Measurements from ENCODE around the gene SLC8B1.

The SLC8B1 gene

GRCh38 chr12:113270709-113271009 lies 64.2 kb downstream of the SLC8B1 start:
- Histone ChIP-seq H4K91ac (ENCODE audit: low read length) (no peak overlapping the region), H2BK12ac (ENCODE audit: low read length in 2 of 2) (peak overlapping the region in 1 of 2 experiments; percentile 20), H3K18ac (ENCODE audit: low read depth in 1 of 2, low read length in 2 of 2) (peak overlapping the region in 1 of 2 experiments; percentile 46), H2BK5ac (ENCODE audit: low read depth, low read length, poor library complexity, severe bottlenecking) (no peak overlapping the region), H3K23ac (ENCODE audit: low read length in 2 of 2) (no peak overlapping the region), H3K4me3 (ENCODE audit: insufficient read depth in 1 of 2, low read depth in 1 of 2, low read length in 2 of 2) (no peak overlapping the region), H3K27ac (ENCODE audit: low read length, poor library complexity, severe bottlenecking) (no peak overlapping the region), H3K79me1 (replicated peaks; ENCODE audit: low read length, poor library complexity, severe bottlenecking) (no peaks in the 10 kb centered on the region), H3K9ac (ENCODE audit: low read length) (no peak overlapping the region), H2AFZ (ENCODE audit: low read depth, low read length) (no peak overlapping the region), H2AK5ac (ENCODE audit: low read length, severe bottlenecking) (no peak overlapping the region), H3K9me3 (ENCODE audit: control insufficient read depth, low read length) (no peaks in the 10 kb centered on the region), H2BK120ac (ENCODE audit: low read depth, low read length) (peak overlapping the region; percentile 42), H4K8ac (ENCODE audit: low read length) (no peak overlapping the region), H3K4me1 (ENCODE audit: control insufficient read depth, insufficient read depth, low read depth, low read length) (peaks cover 9% of the 10 kb centered on the region), H3K14ac (ENCODE audit: low read length in 2 of 2) (no peak overlapping the region), H3K36me3 (ENCODE audit: control insufficient read depth in 1 of 2, insufficient read depth in 2 of 2, low read depth in 1 of 2, low read length in 2 of 2) (peaks cover 50 to 66% of the 10 kb centered on the region in 2 experiments), H3K4ac (ENCODE audit: low read depth in 1 of 2, low read length in 2 of 2) (no peak overlapping the region), H2BK15ac (ENCODE audit: low read depth, poor library complexity, severe bottlenecking) (no peak overlapping the region), H3K27me3 (ENCODE audit: control insufficient read depth in 1 of 2, insufficient read depth in 1 of 2, low read length in 2 of 2) (no peaks in the 10 kb centered on the region), H3K4me2 (ENCODE audit: low read length, poor library complexity, severe bottlenecking) (no peak overlapping the region)
- WGBS, result 100% methylated on average over 8 of the region's 11 CpGs
- DNase-seq, result no peak

GRCh38 chr12:113269257-113269943 lies 65.5 kb downstream of the SLC8B1 start:
- H3K9me3 ChIP-seq (ENCODE audit: control insufficient read depth, low read length), result no peaks in the 10 kb centered on the region
- WGBS, result 98% methylated on average over 12 of the region's 12 CpGs
- peak overlapping the region in 1 of 2 experiments; percentile 28 for H3K18ac ChIP-seq (ENCODE audit: low read depth in 1 of 2, low read length in 2 of 2)
- no peak overlapping the region for H2AK5ac ChIP-seq (ENCODE audit: low read length, severe bottlenecking)
- DNase-seq, result no peak
- no peak overlapping the region for H2BK120ac ChIP-seq (ENCODE audit: low read depth, low read length)
- H3K79me1 ChIP-seq (replicated peaks; ENCODE audit: low read length, poor library complexity, severe bottlenecking), result no peaks in the 10 kb centered on the region
- peaks cover 9% of the 10 kb centered on the region for H3K4me1 ChIP-seq (ENCODE audit: control insufficient read depth, insufficient read depth, low read depth, low read length)
- no peak overlapping the region for H2BK15ac ChIP-seq (ENCODE audit: low read depth, poor library complexity, severe bottlenecking)
- H3K27ac ChIP-seq (ENCODE audit: low read length, poor library complexity, severe bottlenecking), result no peak overlapping the region
- peak overlapping the region; percentile 52 for H4K91ac ChIP-seq (ENCODE audit: low read length)
- no peak overlapping the region for H3K4me2 ChIP-seq (ENCODE audit: low read length, poor library complexity, severe bottlenecking)
- H2BK12ac ChIP-seq (ENCODE audit: low read length in 2 of 2), result peak overlapping the region in 1 of 2 experiments; percentile 15
- H2BK5ac ChIP-seq (ENCODE audit: low read depth, low read length, poor library complexity, severe bottlenecking), result no peak overlapping the region
- no peaks in the 10 kb centered on the region for H3K27me3 ChIP-seq (ENCODE audit: control insufficient read depth in 1 of 2, insufficient read depth in 1 of 2, low read length in 2 of 2)
- H3K23ac ChIP-seq (ENCODE audit: low read length in 2 of 2), result no peak overlapping the region
- H3K4me3 ChIP-seq (ENCODE audit: insufficient read depth in 1 of 2, low read depth in 1 of 2, low read length in 2 of 2), result no peak overlapping the region
- no peak overlapping the region for H3K9ac ChIP-seq (ENCODE audit: low read length)
- no peak overlapping the region for H3K14ac ChIP-seq (ENCODE audit: low read length in 2 of 2)
- peaks cover 51 to 59% of the 10 kb centered on the region in 2 experiments for H3K36me3 ChIP-seq (ENCODE audit: control insufficient read depth in 1 of 2, insufficient read depth in 2 of 2, low read depth in 1 of 2, low read length in 2 of 2)
- H3K4ac ChIP-seq (ENCODE audit: low read depth in 1 of 2, low read length in 2 of 2), result no peak overlapping the region
- H2AFZ ChIP-seq (ENCODE audit: low read depth, low read length), result no peak overlapping the region
- no peak overlapping the region for H4K8ac ChIP-seq (ENCODE audit: low read length)

- Histone ChIP-seq H4K8ac (ENCODE audit: low read length) (no peak overlapping the region), H3K4ac (ENCODE audit: low read depth in 1 of 2, low read length in 2 of 2) (peak overlapping the region in 1 of 2 experiments; percentile 9), H3K14ac (ENCODE audit: low read length in 2 of 2) (peak overlapping the region in 1 of 2 experiments; percentile 41), H2AFZ (ENCODE audit: low read depth, low read length) (no peak overlapping the region), H3K27me3 (ENCODE audit: control insufficient read depth in 1 of 2, insufficient read depth in 1 of 2, low read length in 2 of 2) (no peaks in the 10 kb centered on the region), H2BK120ac (ENCODE audit: low read depth, low read length) (no peak overlapping the region), H3K36me3 (ENCODE audit: control insufficient read depth in 1 of 2, insufficient read depth in 2 of 2, low read depth in 1 of 2, low read length in 2 of 2) (peaks cover 52 to 56% of the 10 kb centered on the region in 2 experiments), H3K27ac (ENCODE audit: low read length, poor library complexity, severe bottlenecking) (no peak overlapping the region), H3K18ac (ENCODE audit: low read depth in 1 of 2, low read length in 2 of 2) (no peak overlapping the region), H2BK15ac (ENCODE audit: low read depth, poor library complexity, severe bottlenecking) (no peak overlapping the region), H3K4me2 (ENCODE audit: low read length, poor library complexity, severe bottlenecking) (no peak overlapping the region), H3K23ac (ENCODE audit: low read length in 2 of 2) (no peak overlapping the region), H3K4me3 (ENCODE audit: insufficient read depth in 1 of 2, low read depth in 1 of 2, low read length in 2 of 2) (no peak overlapping the region), H3K4me1 (ENCODE audit: control insufficient read depth, insufficient read depth, low read depth, low read length) (peaks cover 9% of the 10 kb centered on the region), H3K79me1 (replicated peaks; ENCODE audit: low read length, poor library complexity, severe bottlenecking) (no peaks in the 10 kb centered on the region), H3K9me3 (ENCODE audit: control insufficient read depth, low read length) (no peaks in the 10 kb centered on the region), H3K9ac (ENCODE audit: low read length) (no peak overlapping the region), H4K91ac (ENCODE audit: low read length) (peak overlapping the region; percentile 65), H2BK12ac (ENCODE audit: low read length in 2 of 2) (no peak overlapping the region), H2AK5ac (ENCODE audit: low read length, severe bottlenecking) (no peak overlapping the region), H2BK5ac (ENCODE audit: low read depth, low read length, poor library complexity, severe bottlenecking) (no peak overlapping the region)
- 94% methylated on average over 19 of the region's 19 CpGs for WGBS
- DNase-seq, result no peak
These were observed 66.3 kb downstream of the SLC8B1 start for GRCh38 chr12:113268621-113269020.

GRCh38 chr12:113268136-113268535 lies 66.8 kb downstream of the SLC8B1 start:
- no peak overlapping the region for H2AK5ac ChIP-seq (ENCODE audit: low read length, severe bottlenecking)
- H3K14ac ChIP-seq (ENCODE audit: low read length in 2 of 2), result no peak overlapping the region
- H2BK5ac ChIP-seq (ENCODE audit: low read depth, low read length, poor library complexity, severe bottlenecking), result no peak overlapping the region
- no peak overlapping the region for H4K91ac ChIP-seq (ENCODE audit: low read length)
- no peak overlapping the region for H3K4ac ChIP-seq (ENCODE audit: low read depth in 1 of 2, low read length in 2 of 2)
- H3K36me3 ChIP-seq (ENCODE audit: control insufficient read depth in 1 of 2, insufficient read depth in 2 of 2, low read depth in 1 of 2, low read length in 2 of 2), result peaks cover 51 to 55% of the 10 kb centered on the region in 2 experiments
- no peaks in the 10 kb centered on the region for H3K27me3 ChIP-seq (ENCODE audit: control insufficient read depth in 1 of 2, insufficient read depth in 1 of 2, low read length in 2 of 2)
- DNase-seq, result no peak
- H2BK15ac ChIP-seq (ENCODE audit: low read depth, poor library complexity, severe bottlenecking), result peak overlapping the region; percentile 12
- H3K18ac ChIP-seq (ENCODE audit: low read depth in 1 of 2, low read length in 2 of 2), result no peak overlapping the region
- H3K4me3 ChIP-seq (ENCODE audit: insufficient read depth in 1 of 2, low read depth in 1 of 2, low read length in 2 of 2), result no peak overlapping the region
- WGBS, result 96% methylated on average over 11 of the region's 12 CpGs
- H3K4me2 ChIP-seq (ENCODE audit: low read length, poor library complexity, severe bottlenecking), result no peak overlapping the region
- no peak overlapping the region for H3K9ac ChIP-seq (ENCODE audit: low read length)
- no peak overlapping the region for H2BK12ac ChIP-seq (ENCODE audit: low read length in 2 of 2)
- no peak overlapping the region for H2AFZ ChIP-seq (ENCODE audit: low read depth, low read length)
- no peaks in the 10 kb centered on the region for H3K79me1 ChIP-seq (replicated peaks; ENCODE audit: low read length, poor library complexity, severe bottlenecking)
- no peaks in the 10 kb centered on the region for H3K9me3 ChIP-seq (ENCODE audit: control insufficient read depth, low read length)
- no peak overlapping the region for H3K27ac ChIP-seq (ENCODE audit: low read length, poor library complexity, severe bottlenecking)
- no peak overlapping the region for H3K23ac ChIP-seq (ENCODE audit: low read length in 2 of 2)
- H3K4me1 ChIP-seq (ENCODE audit: control insufficient read depth, insufficient read depth, low read depth, low read length), result peaks cover 9% of the 10 kb centered on the region
- H2BK120ac ChIP-seq (ENCODE audit: low read depth, low read length), result no peak overlapping the region
- H4K8ac ChIP-seq (ENCODE audit: low read length), result no peak overlapping the region

All from mesenchymal stem cell (in vitro differentiated cells and primary cell).